ENCODE results near the gene PIK3R5. TPM values are rescaled to one million over a fixed set of nuclear protein-coding genes. Genes with fewer than 3 reads are reported as not detected.

PIK3R5 gene
- total RNA-seq, 2 experiments from 2014 or later = 50.3 to 52.7 TPM

- Mint-ChIP-seq H3K27ac (no peak overlapping the region), H3K36me3 (ENCODE audit: low read depth) (peaks cover 86% of the 10 kb centered on the region)
- CTCF ChIA-PET = interaction anchor here (1.6 to 1.8 kb wide), 2 partner anchors 57 to 143 kb away, joined by 3 read pairs; no protein-coding TSS in a partner anchor
These were observed 68.6 kb downstream of the PIK3R5 start for GRCh38 chr17:8896641-8897635.

GRCh38 chr17:8896087-8896486 lies 69.4 kb downstream of the PIK3R5 start:
- no peaks in the 10 kb centered on the region for H3K9me3 Mint-ChIP-seq
- H3K4me1 Mint-ChIP-seq = peaks cover 79% of the 10 kb centered on the region
- no peak overlapping the region for H3K4me3 Mint-ChIP-seq
- CTCF ChIA-PET = interaction anchor here (1.1 to 1.8 kb wide), 6 partner anchors 38 to 486 kb away, joined by 3 to 8 read pairs (median 4); no protein-coding TSS in a partner anchor
- no peak for DNase-seq
- POLR2A ChIA-PET = interaction anchor here (0.9 kb wide), 1 partner anchor 513 kb away, joined by 3 read pairs; no protein-coding TSS in a partner anchor
- no peak overlapping the region for H3K27ac Mint-ChIP-seq
- H3K36me3 Mint-ChIP-seq (ENCODE audit: low read depth) = peaks cover 79% of the 10 kb centered on the region
- no peaks in the 10 kb centered on the region for H3K27me3 Mint-ChIP-seq

More at GRCh38 chr17:8896641-8897635, 68.6 kb downstream of the PIK3R5 start:
- Mint-ChIP-seq H3K4me3 (no peak overlapping the region), H3K27me3 (no peaks in the 10 kb centered on the region), H3K4me1 (peaks cover 86% of the 10 kb centered on the region), H3K9me3 (no peaks in the 10 kb centered on the region)
- peak; percentile 14 for DNase-seq
- POLR2A ChIA-PET = interaction anchor here (0.9 kb wide), 1 partner anchor 513 kb away, joined by 3 read pairs; no protein-coding TSS in a partner anchor

GRCh38 chr17:8894673-8895578 lies 70.6 kb downstream of the PIK3R5 start:
- ChIA-PET POLR2A (interaction anchor here (0.8 to 1.4 kb wide), 5 partner anchors 26 to 511 kb away, joined by 3 to 4 read pairs (median 3); no protein-coding TSS in a partner anchor), CTCF (interaction anchor here (0.6 to 1.9 kb wide), 13 partner anchors 37 to 511 kb away, joined by 3 to 8 read pairs (median 3); no protein-coding TSS in a partner anchor)
- H3K4me3 Mint-ChIP-seq = no peak overlapping the region
- H3K4me1 Mint-ChIP-seq = peaks cover 68% of the 10 kb centered on the region
- no peaks in the 10 kb centered on the region for H3K9me3 Mint-ChIP-seq
- H3K27ac Mint-ChIP-seq = no peak overlapping the region
- peak; percentile 54 for DNase-seq
- no peaks in the 10 kb centered on the region for H3K27me3 Mint-ChIP-seq
- peaks cover 76% of the 10 kb centered on the region for H3K36me3 Mint-ChIP-seq (ENCODE audit: low read depth)

- DNase-seq = no peak
- POLR2A ChIA-PET = interaction anchor here (0.8 to 1.4 kb wide), 3 partner anchors 65 to 511 kb away, joined by 3 to 4 read pairs (median 3); no protein-coding TSS in a partner anchor
- peaks cover 74% of the 10 kb centered on the region for H3K36me3 Mint-ChIP-seq (ENCODE audit: low read depth)
These were observed 71.3 kb downstream of the PIK3R5 start for GRCh38 chr17:8894202-8894671.

GRCh38 chr17:8893621-8894201 lies 71.8 kb downstream of the PIK3R5 start:
- no peaks in the 10 kb centered on the region for H3K27me3 Mint-ChIP-seq
- peaks cover 69% of the 10 kb centered on the region for H3K36me3 Mint-ChIP-seq (ENCODE audit: low read depth)
- H3K9me3 Mint-ChIP-seq = no peaks in the 10 kb centered on the region
- peaks cover 57% of the 10 kb centered on the region for H3K4me1 Mint-ChIP-seq
- POLR2A ChIA-PET = interaction anchor here (0.6 to 1.4 kb wide), 3 partner anchors 55 to 510 kb away, joined by 3 to 4 read pairs (median 3); no protein-coding TSS in a partner anchor
- H3K4me3 Mint-ChIP-seq = no peak overlapping the region
- no peak overlapping the region for H3K27ac Mint-ChIP-seq
- CTCF ChIA-PET = interaction anchor here (1.9 kb wide), 1 partner anchor 104 kb away, joined by 7 read pairs; no protein-coding TSS in a partner anchor
- DNase-seq = no peak

More at GRCh38 chr17:8894202-8894671, 71.3 kb downstream of the PIK3R5 start:
- Mint-ChIP-seq H3K4me1 (peaks cover 62% of the 10 kb centered on the region), H3K27ac (no peak overlapping the region), H3K9me3 (no peaks in the 10 kb centered on the region), H3K4me3 (no peak overlapping the region), H3K27me3 (no peaks in the 10 kb centered on the region)
- CTCF ChIA-PET = interaction anchor here (1.3 to 1.9 kb wide), 3 partner anchors 43 to 103 kb away, joined by 3 to 7 read pairs (median 6); no protein-coding TSS in a partner anchor

- H3K27me3 Mint-ChIP-seq = no peaks in the 10 kb centered on the region
- DNase-seq = no peak
- no peaks in the 10 kb centered on the region for H3K9me3 Mint-ChIP-seq
- no peak overlapping the region for H3K4me3 Mint-ChIP-seq
- H3K4me1 Mint-ChIP-seq = peaks cover 50% of the 10 kb centered on the region
- H3K36me3 Mint-ChIP-seq (ENCODE audit: low read depth) = peaks cover 64% of the 10 kb centered on the region
- H3K27ac Mint-ChIP-seq = no peak overlapping the region
- POLR2A ChIA-PET = interaction anchor here (0.6 kb wide), 1 partner anchor 56 kb away, joined by 3 read pairs; no protein-coding TSS in a partner anchor
- CTCF ChIA-PET = interaction anchor here (1.9 kb wide), 1 partner anchor 104 kb away, joined by 7 read pairs; no protein-coding TSS in a partner anchor
These were observed 72.4 kb downstream of the PIK3R5 start for GRCh38 chr17:8893059-8893458.

GRCh38 chr17:8892338-8892690 lies 73.2 kb downstream of the PIK3R5 start:
- DNase-seq = no peak
- H3K9me3 Mint-ChIP-seq = no peaks in the 10 kb centered on the region
- peaks cover 59% of the 10 kb centered on the region for H3K36me3 Mint-ChIP-seq (ENCODE audit: low read depth)
- no peak overlapping the region for H3K27ac Mint-ChIP-seq
- ChIA-PET CTCF (no interaction called here), POLR2A (interaction anchor here (0.7 to 0.8 kb wide), 2 partner anchors 14 to 48 kb away, joined by 3 read pairs; no protein-coding TSS in a partner anchor)
- H3K27me3 Mint-ChIP-seq = no peaks in the 10 kb centered on the region
- no peak overlapping the region for H3K4me3 Mint-ChIP-seq
- H3K4me1 Mint-ChIP-seq = peaks cover 43% of the 10 kb centered on the region

GRCh38 chr17:8890671-8891070 lies 74.8 kb downstream of the PIK3R5 start:
- no peak overlapping the region for H3K4me3 Mint-ChIP-seq
- peaks cover 26% of the 10 kb centered on the region for H3K4me1 Mint-ChIP-seq
- H3K27ac Mint-ChIP-seq = no peak overlapping the region
- CTCF ChIA-PET = no interaction called here
- peaks cover 2% of the 10 kb centered on the region for H3K9me3 Mint-ChIP-seq
- DNase-seq = no peak
- H3K36me3 Mint-ChIP-seq (ENCODE audit: low read depth) = peaks cover 58% of the 10 kb centered on the region
- no peaks in the 10 kb centered on the region for H3K27me3 Mint-ChIP-seq
- POLR2A ChIA-PET = no interaction called here

GRCh38 chr17:8889458-8890210 lies 75.9 kb downstream of the PIK3R5 start:
- no peaks in the 10 kb centered on the region for H3K27me3 Mint-ChIP-seq

GRCh38 chr17:8888704-8889302 lies 76.7 kb downstream of the PIK3R5 start:
- ChIA-PET POLR2A (interaction anchor here (1.3 kb wide), 2 partner anchors 10 to 12 kb away, joined by 3 to 5 read pairs; no protein-coding TSS in a partner anchor), CTCF (interaction anchor here (1.1 to 1.7 kb wide), 2 partner anchors 11 to 103 kb away, joined by 3 to 4 read pairs; no protein-coding TSS in a partner anchor)
- H3K4me1 Mint-ChIP-seq = peaks cover 14% of the 10 kb centered on the region
- H3K27me3 Mint-ChIP-seq = no peaks in the 10 kb centered on the region
- DNase-seq = no peak
- peaks cover 2% of the 10 kb centered on the region for H3K9me3 Mint-ChIP-seq
- peaks cover 54% of the 10 kb centered on the region for H3K36me3 Mint-ChIP-seq (ENCODE audit: low read depth)
- no peak overlapping the region for H3K27ac Mint-ChIP-seq
- no peak overlapping the region for H3K4me3 Mint-ChIP-seq

More at GRCh38 chr17:8889458-8890210, 75.9 kb downstream of the PIK3R5 start:
- POLR2A ChIA-PET = interaction anchor here (1.1 to 1.3 kb wide), 3 partner anchors 9 to 64 kb away, joined by 3 to 5 read pairs (median 3); no protein-coding TSS in a partner anchor
- peaks cover 2% of the 10 kb centered on the region for H3K9me3 Mint-ChIP-seq
- CTCF ChIA-PET = interaction anchor here (1.7 kb wide), 1 partner anchor 104 kb away, joined by 4 read pairs; no protein-coding TSS in a partner anchor
- H3K4me3 Mint-ChIP-seq = no peak overlapping the region
- no peak overlapping the region for H3K27ac Mint-ChIP-seq
- no peak for DNase-seq
- peaks cover 52% of the 10 kb centered on the region for H3K36me3 Mint-ChIP-seq (ENCODE audit: low read depth)
- H3K4me1 Mint-ChIP-seq = peaks cover 17% of the 10 kb centered on the region
